ENCODE measurements around the gene LMO7.
"Not testable (repeated sequence)": the region's sequence is repeated elsewhere in the genome, so short reads cannot be mapped to it uniquely, and the experiment has no call there.

Gene LMO7

DNA sequence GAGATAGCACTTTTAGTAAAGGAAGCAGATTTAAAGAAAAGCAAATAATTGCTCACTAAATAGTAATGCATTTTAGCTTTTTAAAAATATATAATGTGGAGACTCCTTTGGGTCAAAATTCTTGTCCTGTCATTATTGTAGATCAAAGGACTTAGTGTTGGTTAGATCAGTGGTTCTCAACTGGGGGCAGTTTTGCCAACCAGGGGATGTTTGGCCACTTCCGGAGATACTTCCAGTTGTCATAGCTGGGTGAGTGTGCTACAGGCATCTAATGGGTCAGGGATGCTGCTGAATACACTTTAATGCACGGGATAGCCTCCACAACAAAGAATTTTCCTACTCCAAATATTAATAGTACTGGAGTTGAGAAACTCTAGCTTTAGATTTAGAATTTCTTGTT is 126.8 kb downstream of the LMO7 start:
- Histone ChIP-seq H3K4me3 (peak overlapping the region in 2 of 7 experiments; percentile 18 to 27), H3K27ac (peak overlapping the region in 17 of 21 experiments; percentile 28 to 78 (median 62))

DNA sequence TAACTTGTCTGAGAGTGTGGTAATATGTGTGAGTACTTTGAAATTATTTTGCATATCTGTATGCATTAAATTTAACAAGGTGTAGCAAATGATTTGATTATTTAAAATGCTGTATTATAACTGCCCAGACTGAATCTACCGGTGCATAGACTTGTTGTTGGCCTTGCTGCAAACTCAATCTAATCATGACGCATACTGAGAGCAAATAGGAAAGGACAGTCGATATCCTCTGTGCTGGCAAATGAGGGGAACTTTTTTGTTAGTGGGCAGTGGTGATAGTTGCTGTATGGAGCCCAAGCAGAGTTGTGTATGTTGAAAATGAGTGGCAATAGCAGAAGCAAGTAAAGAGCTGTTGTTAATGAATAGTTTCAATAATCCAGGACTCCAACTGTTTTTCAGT is 127.4 kb downstream of the LMO7 start:
- Histone ChIP-seq H3K27ac (peak overlapping the region in 6 of 21 experiments; percentile 7 to 78 (median 64)), H3K4me3 (no peak overlapping the region)

DNA sequence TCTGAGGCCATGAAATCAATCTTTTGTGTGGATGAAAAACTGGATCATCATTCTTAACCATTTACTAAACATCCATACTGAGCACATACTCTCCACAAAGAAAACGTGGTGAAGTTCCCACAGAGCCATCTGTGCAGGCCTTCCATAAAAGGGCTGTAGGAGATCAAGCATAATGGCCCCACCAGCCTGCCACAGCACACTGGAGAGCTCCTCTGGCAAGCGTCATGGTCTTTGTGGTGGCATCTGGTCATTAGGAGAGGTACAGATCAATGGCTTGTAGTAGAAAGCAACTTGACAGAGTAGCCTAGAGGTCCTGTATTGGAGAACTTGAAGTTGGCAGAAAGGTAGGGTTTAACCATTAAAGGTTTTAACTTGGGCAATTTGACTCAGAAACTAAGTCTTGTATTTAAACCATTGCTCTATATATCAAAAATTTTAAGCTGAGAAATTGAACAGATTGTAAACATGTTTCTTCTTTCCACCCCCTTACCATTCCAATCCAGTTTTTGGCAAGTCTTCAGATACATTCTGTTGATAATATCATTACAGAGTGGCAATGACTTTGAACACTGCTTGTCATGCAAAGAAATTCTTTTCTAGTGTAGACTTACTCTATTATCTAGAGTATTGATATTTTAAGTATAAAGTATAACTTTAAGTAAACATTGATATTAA is 128.3 kb downstream of the LMO7 start:
- no peak overlapping the region for H3K4me3 ChIP-seq
- H3K27ac ChIP-seq: no peak overlapping the region

DNA sequence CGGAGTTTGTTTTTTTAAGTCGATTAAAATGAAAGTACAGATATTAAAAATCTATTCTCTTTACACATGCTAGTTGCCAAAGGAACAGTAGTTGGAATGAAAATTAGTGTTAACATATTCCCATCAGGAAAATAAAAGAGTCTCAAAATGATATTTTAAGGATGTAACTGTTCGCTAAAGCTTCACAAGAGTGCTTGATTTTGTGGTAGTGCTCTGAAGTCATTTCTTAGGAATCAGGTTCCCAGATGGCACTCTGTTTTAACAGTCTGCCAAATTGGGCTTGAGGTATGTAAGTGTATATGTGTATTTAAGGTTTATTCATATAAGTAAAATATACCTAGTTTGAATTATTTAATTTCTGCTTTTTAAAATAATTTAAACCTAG is 128.8 kb downstream of the LMO7 start:
- H3K27ac ChIP-seq: no peak overlapping the region
- no peak overlapping the region for H3K4me3 ChIP-seq

DNA sequence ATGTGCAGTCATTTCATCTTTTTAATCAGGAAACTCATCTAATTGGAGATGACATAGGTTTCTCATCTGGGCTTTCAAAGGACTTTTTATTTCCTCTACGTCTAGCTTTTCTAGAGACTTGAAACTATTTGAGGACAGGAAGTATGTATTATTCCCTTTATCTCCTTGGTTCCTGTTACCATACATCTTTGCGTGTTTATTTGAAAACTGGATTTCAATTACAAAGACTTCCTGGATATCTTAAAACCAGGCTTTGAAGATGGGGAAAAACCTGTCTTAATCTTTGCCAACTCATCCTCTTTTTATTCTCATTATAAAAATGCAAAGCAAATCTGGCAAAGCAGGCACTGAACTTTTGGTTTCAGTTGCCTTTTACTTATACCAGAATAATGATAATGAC is 130.5 kb downstream of the LMO7 start:
- Histone ChIP-seq H3K4me3 (no peak overlapping the region), H3K27ac (no peak overlapping the region)

DNA sequence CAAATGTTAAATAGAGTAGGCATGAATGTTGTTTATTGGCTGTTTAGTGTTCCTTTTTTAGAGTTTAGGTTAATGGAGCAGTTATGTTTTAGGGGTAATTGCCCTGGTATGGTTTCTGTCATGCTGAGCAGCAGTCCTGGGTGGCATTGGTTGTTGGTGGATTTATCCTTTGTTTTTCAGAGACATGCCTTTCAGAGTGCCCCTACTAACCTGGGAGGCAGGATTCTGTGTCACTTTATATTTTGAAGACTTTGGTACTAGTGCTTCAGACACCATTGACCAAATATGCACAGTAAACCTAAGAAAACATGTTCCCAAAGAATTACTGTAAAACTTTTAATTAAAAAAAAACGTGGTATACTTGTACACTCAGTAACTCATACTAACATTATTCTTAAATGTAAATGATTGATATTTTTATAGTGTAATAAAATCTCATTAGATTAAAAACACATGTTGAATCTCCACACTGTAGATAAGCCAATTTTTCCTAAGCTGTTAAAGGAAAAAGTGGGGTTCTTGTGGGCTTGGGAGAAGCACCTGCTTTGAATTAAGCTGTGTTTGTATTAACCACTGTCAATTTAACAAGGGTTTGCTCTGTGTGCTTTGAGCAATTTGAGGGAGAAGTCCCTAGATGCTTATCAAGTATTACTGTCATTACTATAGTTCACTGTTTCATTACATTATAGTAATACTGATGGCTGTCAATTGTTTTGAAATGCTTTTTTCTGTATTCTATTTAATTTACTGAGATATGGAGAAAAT is 133.2 kb downstream of the LMO7 start:
- Histone ChIP-seq H3K4me3 (no peak overlapping the region), H3K27ac (no peak overlapping the region)

DNA sequence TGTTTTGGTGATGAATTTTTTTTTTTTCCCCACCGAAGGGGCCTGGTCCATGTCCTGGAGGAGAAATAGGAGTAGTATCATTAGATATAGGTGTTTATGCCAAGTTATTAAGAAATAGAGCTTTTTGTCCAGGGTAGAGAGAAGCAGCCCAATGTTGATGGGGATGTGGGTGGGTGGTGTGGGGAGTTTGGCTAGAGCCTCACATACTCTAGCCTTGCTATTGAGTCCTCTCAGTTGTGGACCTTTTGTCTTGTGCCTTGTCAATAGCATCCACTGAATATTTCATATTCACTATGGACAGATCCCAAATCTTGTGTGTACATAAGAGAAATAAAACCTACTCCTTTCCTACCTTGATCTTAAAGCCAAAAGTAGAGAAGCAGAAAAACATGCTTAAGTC is 134.0 kb downstream of the LMO7 start:
- Histone ChIP-seq H3K4me3 (no peak overlapping the region), H3K27ac (no peak overlapping the region)

DNA sequence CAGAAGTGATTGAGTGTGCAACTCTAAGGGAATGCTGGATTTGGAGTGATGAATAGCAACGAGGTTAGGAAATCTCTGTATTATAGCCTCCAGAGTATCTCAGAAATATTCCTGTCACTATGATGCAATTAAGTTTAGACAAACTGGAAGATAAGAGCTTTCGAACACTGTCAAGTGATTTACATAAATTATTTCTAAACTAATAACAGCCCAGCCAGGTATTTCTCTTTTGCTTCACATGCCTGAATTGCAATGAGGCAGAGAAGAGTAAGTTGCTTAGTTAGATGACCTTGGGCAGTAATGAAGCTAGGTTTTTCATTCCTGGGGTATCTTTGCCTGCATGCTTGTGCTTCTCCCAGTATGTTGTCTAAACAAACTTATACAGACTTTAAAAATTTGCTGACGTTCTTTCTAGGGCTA is 134.5 kb downstream of the LMO7 start:
- Histone ChIP-seq H3K4me3 (no peak overlapping the region), H3K27ac (no peak overlapping the region)

DNA sequence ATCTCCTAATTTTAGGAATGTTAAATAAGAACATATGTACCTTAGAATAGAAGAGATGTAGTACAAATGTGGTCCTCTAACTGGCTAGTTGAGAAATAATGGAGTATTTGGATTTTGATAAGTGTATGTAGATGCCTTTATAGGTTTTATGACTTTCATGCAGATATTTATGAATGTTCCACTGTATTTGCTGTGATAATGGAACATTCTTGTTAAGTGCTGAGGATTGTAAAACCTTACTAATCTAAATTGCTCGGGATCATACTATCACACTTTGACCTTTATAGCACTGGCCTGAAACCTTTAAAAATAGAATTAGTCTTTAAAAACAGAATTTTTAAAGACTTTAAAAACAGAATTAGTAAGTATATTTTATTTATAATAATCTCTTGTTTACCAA is 135.1 kb downstream of the LMO7 start:
- Histone ChIP-seq H3K27ac (no peak overlapping the region), H3K4me3 (no peak overlapping the region)

DNA sequence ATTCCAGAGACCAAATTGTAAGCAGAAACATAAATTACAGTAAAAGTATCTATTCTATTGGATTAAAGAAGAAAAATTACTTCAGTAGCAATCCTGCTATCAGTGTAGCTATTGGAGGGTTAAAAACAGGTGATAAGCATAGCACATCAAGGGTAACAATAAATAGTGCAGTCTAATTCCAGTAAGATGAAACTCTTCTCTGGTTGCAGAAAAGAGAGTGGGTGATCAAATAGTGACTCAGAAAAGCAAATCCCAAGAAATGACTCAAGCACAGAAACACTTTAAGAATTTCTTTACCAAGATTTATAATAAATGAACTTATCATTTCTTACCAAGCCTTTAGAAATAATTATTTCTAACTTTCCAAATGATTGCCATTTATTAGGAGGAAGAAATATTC is 135.7 kb downstream of the LMO7 start:
- no peak overlapping the region for H3K27ac ChIP-seq
- H3K4me3 ChIP-seq: no peak overlapping the region

DNA sequence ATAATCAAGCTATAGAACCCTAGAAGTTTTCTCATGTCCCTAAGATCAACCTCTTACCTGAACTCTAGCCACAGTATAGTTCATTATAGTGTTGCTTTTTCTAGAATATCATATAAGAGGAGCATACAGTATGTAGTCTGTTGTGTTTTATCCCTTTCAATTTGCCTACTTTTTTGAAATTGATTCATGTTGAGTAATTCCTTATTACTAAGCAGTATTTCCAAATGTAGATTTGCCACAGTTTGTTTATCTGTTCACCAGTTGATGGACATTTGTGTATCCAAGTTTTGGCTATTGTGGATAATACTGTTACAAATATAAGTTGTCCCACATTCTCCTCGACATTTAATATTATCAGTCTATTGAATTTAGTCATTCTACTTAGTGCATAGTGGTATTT is 138.0 kb downstream of the LMO7 start:
- H3K4me3 ChIP-seq: no peak overlapping the region
- H3K27ac ChIP-seq: no peak overlapping the region

DNA sequence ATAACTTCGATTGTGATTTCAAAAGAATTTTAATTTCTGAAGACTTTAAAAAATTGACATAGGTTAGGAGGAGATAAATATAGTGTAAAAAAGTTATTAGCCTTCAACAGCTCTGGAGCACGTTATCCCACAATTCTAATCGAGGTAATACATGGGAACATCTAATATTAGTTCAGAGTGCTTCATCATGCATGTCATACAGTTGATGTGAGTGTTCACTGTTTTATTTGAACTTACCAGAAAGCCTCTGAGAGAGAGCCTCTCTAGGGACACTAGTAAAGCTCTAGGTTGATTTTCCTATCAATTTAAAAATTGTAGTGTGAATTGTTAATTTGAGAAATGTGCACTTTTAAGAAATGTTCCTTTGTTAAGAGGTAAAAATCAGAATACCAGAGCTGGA is 140.4 kb downstream of the LMO7 start:
- Histone ChIP-seq H3K27ac (no peak overlapping the region), H3K4me3 (no peak overlapping the region)

DNA sequence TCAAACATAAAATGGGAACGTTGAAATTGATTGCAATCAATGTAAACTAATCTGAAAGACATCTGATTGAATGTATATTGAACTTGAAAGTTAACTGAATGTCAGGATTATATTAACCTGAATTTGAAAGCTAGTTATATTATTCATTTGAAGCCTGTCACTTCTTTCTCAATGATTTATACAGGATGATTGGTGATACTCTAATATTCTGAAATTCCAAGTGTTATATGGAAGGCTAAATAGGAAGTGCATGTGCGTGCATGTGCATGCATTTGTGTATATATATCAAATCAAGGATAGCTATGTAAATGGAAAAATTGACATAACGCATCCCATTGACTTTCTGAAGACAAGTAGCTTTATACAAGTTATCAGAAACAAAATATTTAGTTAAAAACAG is 143.3 kb downstream of the LMO7 start:
- no peak overlapping the region for H3K27ac ChIP-seq
- no peak overlapping the region for H3K4me3 ChIP-seq

DNA sequence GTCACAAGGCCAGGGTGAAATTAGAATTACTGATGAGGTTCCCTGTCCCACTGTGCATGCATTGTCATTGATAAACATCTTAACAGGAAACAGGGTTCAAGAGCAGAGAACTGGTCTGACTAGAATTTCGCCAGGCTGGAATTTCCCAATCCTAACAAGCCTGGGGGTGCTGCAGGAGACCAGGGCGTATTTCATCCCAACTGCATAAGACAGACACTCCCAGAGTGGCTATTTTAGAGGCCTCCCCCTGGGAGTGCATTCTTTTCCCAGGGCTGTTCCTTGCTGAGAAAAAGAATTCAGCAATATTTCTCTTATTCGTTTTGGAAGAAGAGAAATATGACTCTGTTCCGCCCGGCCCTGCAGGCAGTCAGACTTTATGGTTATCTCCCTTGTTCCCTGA is 144.0 kb downstream of the LMO7 start:
- not testable (repeated sequence) for H3K4me3 ChIP-seq

DNA sequence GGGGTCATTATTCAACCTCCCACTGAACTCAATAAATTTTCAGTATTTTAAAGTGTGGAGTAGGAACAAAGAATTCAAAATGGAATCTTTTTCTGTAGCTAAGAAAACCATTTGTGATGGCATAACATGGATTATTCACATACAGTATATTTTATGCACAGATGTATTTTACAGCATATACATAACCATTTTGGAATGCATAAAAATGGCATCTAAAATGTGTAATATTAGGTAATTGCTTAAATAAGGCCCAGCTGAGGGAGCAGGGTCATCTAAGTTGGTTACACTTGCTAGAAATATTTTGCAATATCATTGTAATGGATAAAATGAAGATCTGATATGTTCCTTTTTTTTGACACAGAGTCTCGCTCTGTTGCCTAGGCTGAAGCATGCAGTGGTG is 146.9 kb downstream of the LMO7 start:
- H3K27ac ChIP-seq: no peak overlapping the region
- H3K4me3 ChIP-seq: no peak overlapping the region

More for the DNA sequence above, 144.0 kb downstream of the LMO7 start:
- H3K27ac ChIP-seq: not testable (repeated sequence)

DNA sequence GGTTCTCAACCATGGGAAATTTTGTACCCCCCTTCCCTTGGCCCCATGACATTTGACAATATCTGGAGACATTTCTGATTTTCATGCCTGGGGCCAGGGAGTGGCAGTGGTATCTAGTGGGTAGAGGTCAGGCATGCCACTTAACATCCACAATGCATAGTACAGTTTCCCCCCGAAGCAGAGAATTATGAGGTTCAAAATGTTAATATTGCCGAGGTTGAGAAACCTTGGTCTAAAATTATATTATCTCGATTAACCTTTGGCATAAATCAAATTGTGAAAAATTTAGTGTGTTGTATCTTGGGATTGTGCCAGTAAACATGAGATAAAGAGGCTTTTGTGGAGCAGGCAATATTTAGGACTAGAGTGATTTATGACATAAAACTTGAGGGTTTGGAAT is 147.9 kb downstream of the LMO7 start:
- no peak overlapping the region for H3K27ac ChIP-seq
- H3K4me3 ChIP-seq: no peak overlapping the region

DNA sequence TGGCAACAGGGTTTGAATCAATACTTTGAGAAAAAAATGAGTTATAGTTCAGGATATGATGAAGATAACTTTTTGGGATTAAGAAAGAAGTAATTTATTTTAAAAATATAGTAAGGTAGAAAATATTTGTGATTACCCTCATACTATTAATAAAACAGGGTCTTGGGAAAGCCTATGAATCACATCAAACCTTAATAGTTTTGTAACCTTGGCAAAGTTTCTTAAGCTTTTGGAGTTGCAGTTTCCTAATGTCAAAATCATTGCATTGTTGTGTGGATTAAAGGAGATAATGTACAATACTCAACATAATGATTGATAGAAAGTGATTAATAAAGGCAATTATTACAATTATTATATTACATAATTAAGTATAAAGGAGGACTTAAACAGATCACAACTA is 149.0 kb downstream of the LMO7 start:
- H3K27ac ChIP-seq: no peak overlapping the region

DNA sequence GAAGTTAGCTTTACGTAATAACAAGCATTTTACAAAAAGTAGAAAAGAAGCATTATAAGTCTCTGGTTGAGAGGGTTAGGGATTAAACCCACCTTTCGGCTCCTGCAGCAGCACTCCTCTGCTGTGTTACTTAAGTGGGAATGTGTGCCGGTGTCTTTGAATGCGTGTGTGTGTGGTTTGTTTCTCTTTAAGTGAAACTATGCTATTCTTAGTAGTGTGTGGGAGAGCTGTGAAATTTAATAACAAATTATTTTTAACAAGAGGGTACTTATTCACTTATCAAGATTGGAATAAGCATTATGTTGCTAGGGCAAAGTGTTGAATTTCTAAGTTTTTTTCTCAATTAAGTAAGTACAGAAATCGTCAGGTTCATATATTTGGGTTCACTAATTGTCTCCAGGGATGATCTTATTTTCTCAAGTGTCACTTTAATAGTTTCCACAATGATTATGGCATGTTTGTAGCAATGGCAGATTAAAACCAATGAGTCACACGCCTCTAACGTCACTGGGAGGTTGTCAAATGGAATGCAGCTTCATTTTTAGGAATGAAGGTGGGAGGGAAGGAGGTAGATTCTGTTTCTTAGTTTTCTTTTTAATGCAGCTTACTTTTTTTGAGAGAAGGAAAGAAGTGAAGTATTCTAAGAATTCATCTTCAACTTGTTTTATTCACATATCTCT is 151.3 kb downstream of the LMO7 start:
- Histone ChIP-seq H3K27ac (peak overlapping the region in 1 of 21 experiments; percentile 2), H3K4me3 (no peak overlapping the region)

More for the DNA sequence above, 149.0 kb downstream of the LMO7 start:
- no peak overlapping the region for H3K4me3 ChIP-seq

DNA sequence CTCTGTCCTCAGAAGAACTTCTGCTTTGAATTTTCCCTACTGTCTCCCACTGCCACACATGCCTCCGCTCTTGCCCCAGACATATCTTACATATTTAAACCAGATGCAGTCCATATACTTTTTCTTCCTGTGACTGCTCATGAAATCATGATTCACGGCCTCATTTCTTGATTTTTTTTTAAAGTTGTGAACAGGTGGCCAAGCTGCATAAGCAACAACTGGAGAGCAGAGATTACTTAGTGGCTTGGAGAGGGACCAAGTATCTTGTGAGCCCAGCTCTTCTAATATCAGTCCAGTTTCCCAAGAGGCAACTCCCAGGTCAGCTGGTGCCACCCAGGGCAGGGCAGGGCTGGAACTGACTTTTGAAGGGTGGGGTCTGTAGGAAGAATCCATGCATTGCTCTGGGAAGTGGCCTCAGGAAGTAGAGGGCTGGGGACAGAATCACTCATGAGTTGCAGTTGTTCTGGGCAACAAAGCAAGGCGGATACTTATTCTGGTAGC is 152.4 kb downstream of the LMO7 start:
- Histone ChIP-seq H3K27ac (no peak overlapping the region), H3K4me3 (no peak overlapping the region)

DNA sequence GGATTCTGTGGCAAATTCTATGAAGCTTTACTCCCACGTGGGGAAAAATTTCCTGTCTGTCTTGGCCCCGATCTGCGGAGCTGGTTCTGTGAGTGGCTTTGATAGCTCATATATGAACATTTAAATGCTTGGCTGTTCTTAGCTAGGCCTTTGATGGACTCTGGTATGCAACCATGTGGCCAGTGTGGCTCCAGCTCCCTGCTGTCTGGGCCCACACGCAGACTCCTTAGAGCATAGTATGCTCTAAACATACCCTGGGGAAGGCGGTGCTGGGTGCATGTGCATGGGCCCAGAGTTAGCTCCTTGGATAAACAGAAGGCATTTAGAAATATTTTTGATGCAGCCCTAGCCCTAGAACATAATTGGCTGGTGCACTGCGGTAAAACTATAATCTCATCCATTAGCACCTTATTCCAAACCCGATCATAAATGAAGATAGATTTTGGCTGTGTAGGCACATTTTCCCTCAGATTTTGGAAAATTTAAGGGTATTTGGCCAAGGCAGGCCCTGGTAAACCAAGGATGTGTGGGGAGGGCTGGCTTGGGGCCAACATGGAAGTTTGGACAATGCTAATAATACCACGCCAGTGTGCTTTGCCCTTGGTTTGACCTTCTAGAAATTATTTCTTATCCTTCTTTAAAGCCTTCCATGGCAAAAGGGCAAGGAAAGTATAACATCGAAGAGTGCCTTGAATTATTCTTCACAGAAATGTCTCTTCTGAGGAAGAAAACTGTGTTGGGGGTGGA is 153.5 kb downstream of the LMO7 start:
- no peak overlapping the region for H3K4me3 ChIP-seq
- H3K27ac ChIP-seq: peak overlapping the region in 1 of 21 experiments; percentile 22

All from skin epidermis (tissue), 12 donors.